K562 (cell line): ENCODE data around the gene NR6A1. TPM values are rescaled to one million over a fixed set of nuclear protein-coding genes. Genes with fewer than 3 reads are reported as not detected.

ENCODE experiments used
- AFF1 ChIP-seq, 2 experiments: fragments of 450-650 bp; IDR thresholded peaks; 2 replicates each; pipeline ENCODE4 v1.6.1; 2018; ENCODE audit warnings: mild to moderate bottlenecking in 2 of 2, low read depth in 1 of 2; ENCODE audit not compliant: partially characterized antibody in 2 of 2
- ARNT ChIP-seq, 2 experiments: fragments of 450-650 bp; IDR thresholded peaks; 2 replicates each; pipeline ENCODE4 v1.6.1; 2016; ENCODE audit warnings: mild to moderate bottlenecking in 1 of 2
- ATF4 ChIP-seq: fragments of 450-650 bp; formaldehyde crosslinking; IDR thresholded peaks from 2 replicates; pipeline ENCODE4 v1.4.0; 2022; ENCODE audit warnings: mild to moderate bottlenecking, moderate library complexity
- CBFA2T3 ChIP-seq: fragments of 450-650 bp; IDR thresholded peaks from 2 replicates; pipeline ENCODE4 v1.6.1; 2017
- CBX8 ChIP-seq: fragments of 200-600 bp; sonication (generic); IDR thresholded peaks from 2 replicates; pipeline ENCODE4 v1.6.1; 2012; ENCODE audit warnings: borderline replicate concordance, mixed run types, low read depth, mild to moderate bottlenecking, moderate library complexity, mixed read lengths, low read length, control low read depth, inconsistent platforms; ENCODE audit not compliant: poor library complexity, severe bottlenecking; ENCODE audit errors: extremely low read depth
- CGGBP1 ChIP-seq: fragments of 250-450 bp; sonication (Bioruptor Pico); IDR thresholded peaks from 2 replicates; pipeline ENCODE4 v1.9.0; 2021; ENCODE audit warnings: mild to moderate bottlenecking
- CTCF ChIP-seq, 3 experiments: IDR thresholded peaks in 2 of 3; conservative IDR thresholded peaks in 1 of 3; 2 replicates each; pipeline ENCODE4 v1.5.1; 2011 to 2012; ENCODE audit warnings: low read length in 3 of 3, mild to moderate bottlenecking in 3 of 3, control low read depth in 2 of 3, improper control_type of control experiment in 1 of 3, inconsistent platforms in 1 of 3, low read depth in 1 of 3, mixed read lengths in 1 of 3, moderate library complexity in 1 of 3; ENCODE audit not compliant: insufficient read depth in 2 of 3
- DDX20 ChIP-seq: fragments of 450-650 bp; IDR thresholded peaks from 2 replicates; pipeline ENCODE4 v1.6.1; 2016; ENCODE audit warnings: missing genetic modification characterization, low read depth, mild to moderate bottlenecking, missing compliant biosample characterization, moderate library complexity
- KLF10 ChIP-seq: fragments of 250-450 bp; sonication (Bioruptor Pico); IDR thresholded peaks from 2 replicates; pipeline ENCODE4 v1.6.1; 2021; ENCODE audit warnings: matching md5 sums
- LARP7 ChIP-seq: fragments of 450-650 bp; IDR thresholded peaks from 2 replicates; pipeline ENCODE4 v1.6.1; 2016
- MLX ChIP-seq, 2 experiments: fragments of 450-650 bp in 1 of 2; sonication (generic) in 1 of 2; formaldehyde crosslinking; conservative IDR thresholded peaks; 2 replicates each; pipeline versions ENCODE4 v1.4.0 to v1.8.1; 2020 to 2022; ENCODE audit warnings: mild to moderate bottlenecking in 1 of 2, missing genetic modification reagents in 1 of 2
- NCOA4 ChIP-seq: fragments of 450-650 bp; IDR thresholded peaks from 2 replicates; pipeline ENCODE4 v1.6.1; 2018; ENCODE audit warnings: mild to moderate bottlenecking; ENCODE audit not compliant: partially characterized antibody
- SETDB1 ChIP-seq: IDR thresholded peaks from one replicate; pipeline ENCODE4 v1.6.1; 2012; ENCODE audit warnings: low read length, control low read depth, inconsistent platforms
- SMAD3 ChIP-seq: fragments of 450-650 bp; formaldehyde crosslinking; conservative IDR thresholded peaks from 2 replicates; pipeline ENCODE4 v1.4.0; 2020; ENCODE audit warnings: mild to moderate bottlenecking
- TCF7 ChIP-seq: sonication (generic); IDR thresholded peaks from 2 replicates; pipeline ENCODE4 v1.6.1; 2016; ENCODE audit warnings: antibody characterized with exemption, borderline replicate concordance
- ZNF395 ChIP-seq: fragments of 200-800 bp; sonication (Bioruptor generic); IDR thresholded peaks from 2 replicates; pipeline ENCODE4 v1.6.1; 2017; ENCODE audit warnings: missing genetic modification characterization, missing compliant biosample characterization
- ZNF444 ChIP-seq: fragments of 250-450 bp; sonication (Bioruptor Pico); IDR thresholded peaks from 2 replicates; pipeline ENCODE4 v1.4.0; 2020; ENCODE audit warnings: mild to moderate bottlenecking, moderate library complexity
- ZNF77 ChIP-seq: fragments of 250-450 bp; sonication (Bioruptor Pico); IDR thresholded peaks from 2 replicates; pipeline ENCODE4 v1.5.0; 2020
- polyA plus RNA-seq, 8 experiments: library from polyadenylated mRNA; depleted of rRNA in 4 of 8; stranded (reverse) in 5 of 8; unstranded in 3 of 8; fragments of >200 nt; fragmentation: Nextera tagmentation in 2 of 8; fragmentation: Illumina TruSeq in 1 of 8; extraction: Ambion mirVana in 2 of 8; extraction: Trizol in 1 of 8; gene quantifications; 2 replicates each; pipeline versions ENCODE4 v1.2.1 to v1.2.3, GENCODE V29; 2011 to 2014; ENCODE audit warnings: inconsistent platforms in 1 of 8, missing spikeins in 1 of 8
- total RNA-seq, 7 experiments: library from RNA; depleted of rRNA in 6 of 7; stranded (reverse); fragments of >200 nt in 6 of 7; fragmentation: Illumina TruSeq in 2 of 7; extraction: Trizol in 2 of 7; gene quantifications; 2 replicates each; pipeline versions ENCODE4 v1.2.1 to v1.2.3, GENCODE V29; 2011 to 2021; ENCODE audit warnings: low replicate concordance in 1 of 7

NR6A1 gene
- total and polyA plus RNA-seq, 9 of the 15 experiments (the other 6 are each of a cell fraction or from before 2014, with no cell fraction given): 9.7 to 55.4 (median 28.3) TPM

- TF ChIP-seq CTCF (IDR thresholded peaks at IDR 0.05 in 2 of 3, conservative IDR thresholded peaks at IDR 0.05 in 1 of 3; ENCODE audit: insufficient read depth in 2 of 3, low read depth in 1 of 3, low read length in 3 of 3) (peak in 1 of 3 experiments; percentile 26; a peak in 2 of 6 replicates), DDX20 (tag) (no peak), SETDB1 (no peak), LARP7 (no peak), SMAD3 (CRISPR knock-in tag) (no peak), ATF4 (CRISPR knock-in tag) (no peak), ZNF444 (no peak), KLF10 (CRISPR knock-in tag) (no peak), CBX8 (no peak), CGGBP1 (CRISPR knock-in tag) (no peak), TCF7 (no peak), ZNF77 (no peak), NCOA4 (no peak), CBFA2T3 (peak; percentile 18; the same call in 1 of the 2 replicates), ZNF395 (CRISPR knock-in tag) (no peak; the same call in 1 of the 2 replicates), ARNT (IDR thresholded peaks at IDR 0.05) (no peak), MLX (CRISPR knock-in tag; conservative IDR thresholded peaks at IDR 0.05) (no peak), AFF1 (IDR thresholded peaks at IDR 0.05; ENCODE audit: low read depth in 1 of 2, partially characterized antibody in 2 of 2) (no peak)
Measured at GRCh38 chr9:124818431-124819281, 47.5 kb upstream of the NR6A1 start (continued).
